Progenitor cell of endocrine pancreas (in vitro differentiated cells): ENCODE measurements around the gene NLRC5. TPM values are rescaled to one million over a fixed set of nuclear protein-coding genes. Genes with fewer than 3 reads are reported as not detected.

ENCODE experiments used
- DNase-seq: peaks from one replicate; pipeline ENCODE4 v3.0.0; 2021; ENCODE audit warnings: low spot score; ENCODE audit not compliant: unreplicated experiment
- H3K27ac Mint-ChIP-seq: 2 replicates; pipeline ENCODE4 v1.8.0; 2021; ENCODE audit warnings: mild to moderate bottlenecking, moderate library complexity, mixed read lengths
- H3K27me3 Mint-ChIP-seq: 2 replicates; pipeline ENCODE4 v1.8.0; 2021; ENCODE audit warnings: mixed read lengths
- H3K36me3 Mint-ChIP-seq: 2 replicates; pipeline ENCODE4 v1.8.0; 2022; ENCODE audit warnings: mixed read lengths; ENCODE audit not compliant: insufficient read depth
- H3K4me1 Mint-ChIP-seq: 2 replicates; pipeline ENCODE4 v1.8.0; 2021; ENCODE audit warnings: low read depth, mixed read lengths
- H3K4me3 Mint-ChIP-seq: 2 replicates; pipeline ENCODE4 v1.8.0; 2021; ENCODE audit warnings: low read depth, mild to moderate bottlenecking, moderate library complexity, mixed read lengths
- H3K9me3 Mint-ChIP-seq: 2 replicates; pipeline ENCODE4 v1.8.0; 2021; ENCODE audit warnings: low read depth, mixed read lengths
- total RNA-seq: library from RNA; stranded (reverse); gene quantifications from 2 replicates; pipeline ENCODE4 v1.2.1, GENCODE V29; 2021
- TF ChIP-seq, protein P1 (sequence below): fragments of 200-600 bp; sonication (generic); IDR thresholded peaks from one replicate; pipeline ENCODE4 v1.5.0; 2021; ENCODE audit warnings: antibody characterized with exemption, mild to moderate bottlenecking; ENCODE audit not compliant: unreplicated experiment

NLRC5 gene
- total RNA-seq, 1 donor from 2014 or later = not detected

DNA sequence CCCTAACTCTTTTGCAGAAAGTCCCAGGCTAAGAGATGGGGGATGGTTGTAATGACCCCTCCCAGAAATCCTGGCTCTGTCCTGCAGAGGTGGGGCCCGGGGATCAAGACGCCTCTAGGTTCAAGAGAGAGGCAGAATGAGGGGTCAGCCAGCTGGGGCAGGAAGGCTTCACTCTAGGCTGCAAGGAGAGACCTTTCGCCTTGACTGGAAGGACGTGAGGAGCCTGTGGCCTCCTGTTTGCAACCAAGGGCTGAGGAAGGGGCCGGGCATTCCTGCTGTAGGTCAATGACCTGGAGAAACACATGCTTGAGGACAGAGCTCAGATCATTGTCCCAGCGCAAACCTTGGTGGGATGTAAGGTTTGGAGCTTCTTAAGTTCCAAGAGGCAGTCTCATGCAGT is 36.4 kb upstream of the NLRC5 start:
- Mint-ChIP-seq H3K4me1 (peaks cover 2% of the 10 kb centered on the region), H3K36me3 (no peaks in the 10 kb centered on the region), H3K27me3 (no peaks in the 10 kb centered on the region), H3K27ac (no peak overlapping the region), H3K4me3 (no peak overlapping the region), H3K9me3 (no peaks in the 10 kb centered on the region)
- TF ChIP-seq, protein P1, sequence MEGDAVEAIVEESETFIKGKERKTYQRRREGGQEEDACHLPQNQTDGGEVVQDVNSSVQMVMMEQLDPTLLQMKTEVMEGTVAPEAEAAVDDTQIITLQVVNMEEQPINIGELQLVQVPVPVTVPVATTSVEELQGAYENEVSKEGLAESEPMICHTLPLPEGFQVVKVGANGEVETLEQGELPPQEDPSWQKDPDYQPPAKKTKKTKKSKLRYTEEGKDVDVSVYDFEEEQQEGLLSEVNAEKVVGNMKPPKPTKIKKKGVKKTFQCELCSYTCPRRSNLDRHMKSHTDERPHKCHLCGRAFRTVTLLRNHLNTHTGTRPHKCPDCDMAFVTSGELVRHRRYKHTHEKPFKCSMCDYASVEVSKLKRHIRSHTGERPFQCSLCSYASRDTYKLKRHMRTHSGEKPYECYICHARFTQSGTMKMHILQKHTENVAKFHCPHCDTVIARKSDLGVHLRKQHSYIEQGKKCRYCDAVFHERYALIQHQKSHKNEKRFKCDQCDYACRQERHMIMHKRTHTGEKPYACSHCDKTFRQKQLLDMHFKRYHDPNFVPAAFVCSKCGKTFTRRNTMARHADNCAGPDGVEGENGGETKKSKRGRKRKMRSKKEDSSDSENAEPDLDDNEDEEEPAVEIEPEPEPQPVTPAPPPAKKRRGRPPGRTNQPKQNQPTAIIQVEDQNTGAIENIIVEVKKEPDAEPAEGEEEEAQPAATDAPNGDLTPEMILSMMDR = no peak
- DNase-seq = no peak

DNA sequence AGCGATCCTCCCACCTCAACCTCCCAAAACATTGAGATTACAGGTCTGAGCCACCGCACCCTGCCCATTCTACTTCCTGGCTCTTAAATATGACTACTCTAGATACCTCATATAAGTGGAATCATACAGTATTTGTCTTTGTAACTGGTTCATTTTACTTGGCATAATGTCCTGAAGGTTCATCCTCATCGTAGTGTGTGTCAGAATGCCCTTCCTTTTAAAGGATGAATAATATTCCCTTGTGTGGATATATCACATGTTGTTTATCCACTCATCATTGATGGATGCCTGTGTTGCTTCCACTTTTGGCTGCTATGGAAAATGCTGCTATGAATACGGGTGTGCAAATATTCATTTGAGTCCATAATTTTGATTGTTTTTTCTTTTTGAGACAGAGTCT is 33.3 kb upstream of the NLRC5 start:
- no peak overlapping the region for H3K27ac Mint-ChIP-seq
- TF ChIP-seq, protein P1 = no peak
- peaks cover 3% of the 10 kb centered on the region for H3K27me3 Mint-ChIP-seq
- H3K9me3 Mint-ChIP-seq = no peaks in the 10 kb centered on the region
- H3K36me3 Mint-ChIP-seq = no peaks in the 10 kb centered on the region
- H3K4me3 Mint-ChIP-seq = no peak overlapping the region
- H3K4me1 Mint-ChIP-seq = no peaks in the 10 kb centered on the region
- no peak for DNase-seq

DNA sequence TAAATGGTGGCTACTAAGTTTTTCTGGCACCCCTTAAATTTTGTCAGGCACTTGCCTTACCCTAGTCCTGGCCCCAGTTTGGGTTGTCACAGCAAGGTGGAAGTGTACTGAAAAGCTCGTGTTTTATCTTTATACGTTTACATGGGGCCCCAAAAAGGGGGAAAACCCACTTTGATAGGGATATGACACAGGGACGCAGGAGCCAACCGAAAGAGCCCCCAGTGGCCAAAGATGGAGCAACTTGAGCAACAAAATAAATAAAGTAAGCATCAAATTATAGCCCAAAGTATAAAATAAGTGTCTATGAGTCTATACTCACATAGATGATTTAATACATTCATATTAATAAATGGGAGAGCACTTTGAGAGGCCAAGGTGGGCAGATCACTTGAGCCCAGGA is 32.6 kb upstream of the NLRC5 start:
- TF ChIP-seq, protein P1 = no peak
- no peak overlapping the region for H3K4me3 Mint-ChIP-seq
- no peak for DNase-seq
- H3K9me3 Mint-ChIP-seq = no peaks in the 10 kb centered on the region
- no peak overlapping the region for H3K27ac Mint-ChIP-seq
- H3K36me3 Mint-ChIP-seq = no peaks in the 10 kb centered on the region
- peaks cover 3% of the 10 kb centered on the region for H3K27me3 Mint-ChIP-seq
- no peaks in the 10 kb centered on the region for H3K4me1 Mint-ChIP-seq

DNA sequence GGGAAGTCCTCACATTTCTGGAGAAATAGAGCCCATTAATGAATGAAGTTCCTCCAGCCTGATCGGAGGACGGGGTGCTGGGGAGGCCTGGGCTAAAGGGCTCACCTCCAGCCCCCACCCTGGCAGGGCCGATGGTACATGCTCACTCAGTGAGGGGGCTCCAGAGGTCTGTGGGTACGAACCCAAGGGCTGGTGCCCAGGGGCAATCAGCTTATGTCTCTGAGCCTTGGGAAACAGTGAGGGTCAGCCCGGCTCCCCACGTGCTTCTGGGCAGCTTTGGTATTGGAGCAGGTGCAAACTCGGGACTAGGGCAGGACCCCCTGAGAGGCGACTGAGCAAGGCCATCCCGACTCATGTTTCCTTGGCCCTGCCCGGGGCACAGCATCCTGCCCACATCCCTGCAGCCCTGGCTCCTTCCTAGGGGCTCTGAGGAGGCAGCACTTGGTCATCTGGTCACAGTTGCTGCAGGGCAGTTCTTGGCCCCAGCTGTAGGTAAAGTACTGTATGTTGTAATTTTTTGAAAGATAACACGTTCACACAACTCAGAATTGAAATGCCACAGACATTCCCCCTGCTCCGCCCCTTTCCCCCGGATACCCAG is 28.6 kb upstream of the NLRC5 start:
- H3K36me3 Mint-ChIP-seq = no peaks in the 10 kb centered on the region
- no peak overlapping the region for H3K27ac Mint-ChIP-seq
- TF ChIP-seq, protein P1 = no peak
- H3K4me3 Mint-ChIP-seq = no peak overlapping the region
- DNase-seq = no peak
- H3K9me3 Mint-ChIP-seq = no peaks in the 10 kb centered on the region
- no peaks in the 10 kb centered on the region for H3K4me1 Mint-ChIP-seq
- peaks cover 3% of the 10 kb centered on the region for H3K27me3 Mint-ChIP-seq

DNA sequence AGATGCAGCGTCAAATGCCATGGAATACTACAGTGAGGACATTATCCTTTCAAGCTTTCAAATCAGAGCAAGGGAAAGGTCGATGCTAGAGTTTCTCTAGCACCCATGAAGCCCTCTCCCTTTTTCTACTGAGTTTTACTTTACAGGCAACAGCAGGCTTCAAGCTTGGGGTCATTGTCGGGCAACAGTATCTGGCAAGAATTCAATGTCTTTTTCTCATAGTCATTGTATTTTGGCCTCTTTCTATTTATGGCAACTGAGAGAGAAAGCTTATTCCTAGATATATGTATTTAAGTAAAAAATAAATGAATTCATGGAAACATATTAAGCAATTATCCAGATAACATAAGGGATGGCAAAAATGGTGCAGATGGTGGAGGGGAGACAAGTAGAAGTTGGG is 28.0 kb upstream of the NLRC5 start:
- TF ChIP-seq, protein P1 = no peak
- DNase-seq = no peak
- Mint-ChIP-seq H3K9me3 (no peaks in the 10 kb centered on the region), H3K36me3 (no peaks in the 10 kb centered on the region), H3K4me3 (no peak overlapping the region), H3K27ac (no peak overlapping the region), H3K27me3 (peaks cover 3% of the 10 kb centered on the region), H3K4me1 (no peaks in the 10 kb centered on the region)
